Mammary epithelial cell (primary cell): ENCODE measurements around the gene NCOA3.
A peak's percentile ranks its signal among the peaks of the same experiment; 100 is the strongest.

Experiments
- EZH2 ChIP-seq: IDR thresholded peaks from 2 replicates; pipeline ENCODE4 v1.6.1; 2012; ENCODE audit warnings: low read length, inconsistent platforms, borderline replicate concordance
- TF ChIP-seq, protein P1 (sequence below), 2 donors: IDR thresholded peaks in 1 of 2; conservative IDR thresholded peaks in 1 of 2; 2 replicates each; pipeline ENCODE4 v1.5.1; 2011 to 2012; ENCODE audit warnings: inconsistent platforms in 2 of 2, low read length in 2 of 2, mild to moderate bottlenecking in 2 of 2, control low read depth in 1 of 2, low read depth in 1 of 2; ENCODE audit not compliant: insufficient read depth in 1 of 2; ENCODE audit errors: extremely low read depth in 1 of 2

DNA sequence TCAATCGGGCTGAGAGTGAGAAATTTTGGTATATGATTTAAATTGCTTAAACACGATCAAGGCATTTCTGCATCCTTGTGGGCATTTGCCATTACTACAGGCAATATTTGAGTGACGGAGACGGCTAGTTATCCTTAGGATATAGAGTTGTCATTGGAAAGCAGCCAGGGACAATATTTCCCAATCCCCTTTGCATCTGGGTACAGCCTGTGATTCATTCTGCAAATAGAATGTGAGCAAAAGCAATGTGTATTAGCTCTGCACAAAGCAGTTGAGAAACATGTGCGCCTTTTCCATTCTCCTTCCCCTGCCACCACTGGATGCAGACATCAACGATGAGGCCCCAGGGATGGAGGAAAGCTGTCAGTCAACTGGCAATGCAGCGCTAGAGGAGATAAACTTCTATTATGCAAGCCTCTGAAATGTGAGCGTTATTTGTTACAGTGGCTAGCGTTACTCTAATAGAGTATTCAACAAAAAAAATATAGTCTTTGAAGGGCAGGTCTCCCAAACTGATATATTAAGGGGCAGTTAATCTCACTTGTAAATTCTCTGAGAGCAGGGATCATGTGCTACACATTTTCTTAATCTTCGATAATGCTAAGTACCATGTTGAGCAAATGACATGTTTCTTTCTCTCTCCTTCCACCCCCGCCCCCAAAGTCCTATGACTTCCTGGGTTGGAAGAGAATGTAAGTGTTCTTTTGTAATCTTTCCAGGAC, 37.1 kb upstream of the NCOA3 start:
- TF ChIP-seq, protein P1, sequence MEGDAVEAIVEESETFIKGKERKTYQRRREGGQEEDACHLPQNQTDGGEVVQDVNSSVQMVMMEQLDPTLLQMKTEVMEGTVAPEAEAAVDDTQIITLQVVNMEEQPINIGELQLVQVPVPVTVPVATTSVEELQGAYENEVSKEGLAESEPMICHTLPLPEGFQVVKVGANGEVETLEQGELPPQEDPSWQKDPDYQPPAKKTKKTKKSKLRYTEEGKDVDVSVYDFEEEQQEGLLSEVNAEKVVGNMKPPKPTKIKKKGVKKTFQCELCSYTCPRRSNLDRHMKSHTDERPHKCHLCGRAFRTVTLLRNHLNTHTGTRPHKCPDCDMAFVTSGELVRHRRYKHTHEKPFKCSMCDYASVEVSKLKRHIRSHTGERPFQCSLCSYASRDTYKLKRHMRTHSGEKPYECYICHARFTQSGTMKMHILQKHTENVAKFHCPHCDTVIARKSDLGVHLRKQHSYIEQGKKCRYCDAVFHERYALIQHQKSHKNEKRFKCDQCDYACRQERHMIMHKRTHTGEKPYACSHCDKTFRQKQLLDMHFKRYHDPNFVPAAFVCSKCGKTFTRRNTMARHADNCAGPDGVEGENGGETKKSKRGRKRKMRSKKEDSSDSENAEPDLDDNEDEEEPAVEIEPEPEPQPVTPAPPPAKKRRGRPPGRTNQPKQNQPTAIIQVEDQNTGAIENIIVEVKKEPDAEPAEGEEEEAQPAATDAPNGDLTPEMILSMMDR (conservative IDR thresholded peaks at IDR 0.05 in 1 of 2, IDR thresholded peaks at IDR 0.05 in 1 of 2; ENCODE audit: extremely low read depth in 1 of 2, insufficient read depth in 1 of 2, low read depth in 1 of 2, low read length in 2 of 2), result peak; percentile 56 to 59
- no peak for TF ChIP-seq EZH2
